ENCODE data around the gene NELFCD. TPM values are rescaled to one million over a fixed set of nuclear protein-coding genes. Genes with fewer than 3 reads are reported as not detected.

Gene NELFCD
- total RNA-seq, 1 experiment from 2014 or later: 174 TPM

DNA sequence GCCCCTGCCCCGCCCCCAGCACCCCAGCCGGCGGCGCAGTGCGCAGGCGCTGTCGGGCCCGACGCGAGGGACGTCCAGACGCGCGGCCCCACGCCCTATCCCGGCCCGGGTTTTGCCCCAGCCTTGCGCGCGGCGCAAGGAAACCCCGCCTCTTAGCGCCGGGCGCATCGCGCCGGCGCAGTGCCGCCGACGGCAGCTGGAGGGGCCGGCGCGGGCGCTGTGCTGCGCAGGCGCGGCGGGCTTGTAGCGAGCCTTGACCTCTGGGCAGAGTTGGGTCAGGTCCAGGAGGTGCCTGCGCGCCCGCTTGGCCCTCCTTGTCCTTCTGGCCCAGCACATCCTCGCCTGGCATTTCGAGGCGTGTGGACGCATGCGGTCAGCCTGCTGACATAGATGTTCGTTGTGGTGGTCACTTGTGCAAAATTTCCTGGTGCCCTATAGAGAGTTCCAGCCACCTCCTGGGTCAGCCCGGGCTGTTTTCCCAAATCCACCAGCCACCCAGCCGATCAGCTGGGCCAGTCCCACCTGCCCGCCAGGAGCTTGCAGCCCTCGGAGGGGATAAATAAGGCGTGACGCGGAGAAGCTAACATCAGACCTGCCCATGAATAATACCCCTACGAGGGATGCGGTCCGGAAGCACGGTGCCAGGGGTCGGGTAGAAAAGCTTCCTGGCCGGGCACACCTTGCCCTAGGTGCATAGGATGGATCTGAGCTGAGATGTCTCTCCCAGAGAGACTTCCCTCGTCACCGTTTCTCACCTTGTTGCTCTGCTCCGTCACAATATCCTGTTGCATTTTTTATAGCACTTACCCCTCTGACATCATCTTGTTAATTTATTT lies 62.0 kb downstream of the NELFCD start:
- peak overlapping the region; percentile 79 for H3K27ac ChIP-seq (ENCODE audit: low read depth, low read length, poor library complexity, severe bottlenecking)
- POLR2A ChIA-PET (ENCODE audit: low non-redundant PET): no interaction called here

DNA sequence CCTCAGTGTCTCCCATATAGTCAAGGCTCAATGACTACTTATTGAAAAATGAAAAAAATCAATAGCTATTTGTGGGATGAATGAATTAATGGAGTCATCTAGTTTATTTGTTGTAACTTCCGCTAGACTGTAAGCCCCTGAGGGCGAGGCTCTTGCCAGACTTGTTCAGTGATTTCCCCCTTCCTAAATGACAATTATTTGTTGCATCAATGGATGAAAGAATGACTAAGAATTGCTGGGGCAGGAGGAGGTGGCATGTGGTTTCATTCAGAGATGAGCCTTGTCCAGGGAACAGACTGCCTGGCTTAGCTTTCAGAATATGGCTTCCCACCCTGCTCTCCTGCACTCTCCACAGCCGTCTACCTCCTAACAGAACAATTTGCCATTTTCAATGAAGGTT lies 62.6 kb downstream of the NELFCD start:
- no peak for DNase-seq (ENCODE audit: low spot score)
- POLR2A ChIA-PET (ENCODE audit: low non-redundant PET): no interaction called here
- no peak overlapping the region for H3K27ac ChIP-seq (ENCODE audit: low read depth, low read length, poor library complexity, severe bottlenecking)

More for the DNA sequence above, 62.0 kb downstream of the NELFCD start:
- Histone ChIP-seq H3K27me3 (replicated peaks; ENCODE audit: insufficient read depth, low read depth, low read length, poor library complexity) (no peaks in the 10 kb centered on the region), H3K9me3 (ENCODE audit: low read depth, low read length, poor library complexity, severe bottlenecking) (no peaks in the 10 kb centered on the region), H3K36me3 (ENCODE audit: insufficient read depth, low read length, poor library complexity, severe bottlenecking) (peaks cover 5% of the 10 kb centered on the region), H3K4me3 (ENCODE audit: low read depth, low read length, poor library complexity, severe bottlenecking) (peak overlapping the region; percentile 80), H3K4me1 (ENCODE audit: insufficient read depth, low read length, poor library complexity, severe bottlenecking) (peaks cover 4% of the 10 kb centered on the region)
- peak; percentile 94 for DNase-seq (ENCODE audit: low spot score)
- no TSS peak for BruUV-seq (replicated peaks)
- no peak for TF ChIP-seq EZH2 (IDR thresholded peaks at IDR 0.05; ENCODE audit: borderline replicate concordance, low read depth, low read length, poor library complexity, severe bottlenecking)
- TF ChIP-seq, protein P1, sequence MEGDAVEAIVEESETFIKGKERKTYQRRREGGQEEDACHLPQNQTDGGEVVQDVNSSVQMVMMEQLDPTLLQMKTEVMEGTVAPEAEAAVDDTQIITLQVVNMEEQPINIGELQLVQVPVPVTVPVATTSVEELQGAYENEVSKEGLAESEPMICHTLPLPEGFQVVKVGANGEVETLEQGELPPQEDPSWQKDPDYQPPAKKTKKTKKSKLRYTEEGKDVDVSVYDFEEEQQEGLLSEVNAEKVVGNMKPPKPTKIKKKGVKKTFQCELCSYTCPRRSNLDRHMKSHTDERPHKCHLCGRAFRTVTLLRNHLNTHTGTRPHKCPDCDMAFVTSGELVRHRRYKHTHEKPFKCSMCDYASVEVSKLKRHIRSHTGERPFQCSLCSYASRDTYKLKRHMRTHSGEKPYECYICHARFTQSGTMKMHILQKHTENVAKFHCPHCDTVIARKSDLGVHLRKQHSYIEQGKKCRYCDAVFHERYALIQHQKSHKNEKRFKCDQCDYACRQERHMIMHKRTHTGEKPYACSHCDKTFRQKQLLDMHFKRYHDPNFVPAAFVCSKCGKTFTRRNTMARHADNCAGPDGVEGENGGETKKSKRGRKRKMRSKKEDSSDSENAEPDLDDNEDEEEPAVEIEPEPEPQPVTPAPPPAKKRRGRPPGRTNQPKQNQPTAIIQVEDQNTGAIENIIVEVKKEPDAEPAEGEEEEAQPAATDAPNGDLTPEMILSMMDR (conservative IDR thresholded peaks at IDR 0.05; ENCODE audit: low read depth, low read length): no peak
- CTCF ChIA-PET: no interaction called here
- intact Hi-C loops (cut with micrococcal nuclease; ENCODE audit: unreplicated experiment): no loop called here

DNA sequence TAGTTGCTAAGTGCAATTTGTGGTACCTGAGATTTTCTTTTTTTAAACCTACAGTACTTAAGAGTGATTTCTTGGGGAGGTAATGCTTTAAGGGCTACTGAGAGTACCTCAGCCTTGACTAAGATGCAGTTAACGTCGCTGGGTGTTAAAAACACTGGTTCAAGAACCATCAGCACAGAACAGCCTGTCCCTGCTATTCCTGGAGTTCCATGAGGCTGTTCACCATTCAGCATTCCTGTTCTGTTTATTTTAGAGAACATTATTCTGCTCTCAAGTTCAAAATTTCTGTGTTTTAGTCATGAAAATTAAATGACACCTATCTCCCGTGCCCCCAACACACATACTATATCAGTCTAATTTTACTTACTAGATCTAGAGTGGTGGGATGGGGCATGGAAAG lies 63.2 kb downstream of the NELFCD start:
- CTCF ChIA-PET: no interaction called here
- H3K4me1 ChIP-seq (ENCODE audit: insufficient read depth, low read length, poor library complexity, severe bottlenecking): peaks cover 4% of the 10 kb centered on the region
- no peaks in the 10 kb centered on the region for H3K9me3 ChIP-seq (ENCODE audit: low read depth, low read length, poor library complexity, severe bottlenecking)
- DNase-seq (ENCODE audit: low spot score): no peak
- intact Hi-C loops (cut with micrococcal nuclease; ENCODE audit: unreplicated experiment): no loop called here
- no peak overlapping the region for H3K4me3 ChIP-seq (ENCODE audit: low read depth, low read length, poor library complexity, severe bottlenecking)
- no peaks in the 10 kb centered on the region for H3K36me3 ChIP-seq (ENCODE audit: insufficient read depth, low read length, poor library complexity, severe bottlenecking)
- TF ChIP-seq, protein P1 (conservative IDR thresholded peaks at IDR 0.05; ENCODE audit: low read depth, low read length): no peak
- TF ChIP-seq EZH2 (IDR thresholded peaks at IDR 0.05; ENCODE audit: borderline replicate concordance, low read depth, low read length, poor library complexity, severe bottlenecking): no peak
- H3K27ac ChIP-seq (ENCODE audit: low read depth, low read length, poor library complexity, severe bottlenecking): no peak overlapping the region
- BruUV-seq (replicated peaks): no TSS peak
- POLR2A ChIA-PET (ENCODE audit: low non-redundant PET): no interaction called here
- H3K27me3 ChIP-seq (replicated peaks; ENCODE audit: insufficient read depth, low read depth, low read length, poor library complexity): no peaks in the 10 kb centered on the region

More for the DNA sequence above, 62.6 kb downstream of the NELFCD start:
- intact Hi-C loops (cut with micrococcal nuclease; ENCODE audit: unreplicated experiment): no loop called here
- no peak for TF ChIP-seq EZH2 (IDR thresholded peaks at IDR 0.05; ENCODE audit: borderline replicate concordance, low read depth, low read length, poor library complexity, severe bottlenecking)
- TF ChIP-seq, protein P1 (conservative IDR thresholded peaks at IDR 0.05; ENCODE audit: low read depth, low read length): no peak
- no TSS peak for BruUV-seq (replicated peaks)
- Histone ChIP-seq H3K4me3 (ENCODE audit: low read depth, low read length, poor library complexity, severe bottlenecking) (no peak overlapping the region), H3K36me3 (ENCODE audit: insufficient read depth, low read length, poor library complexity, severe bottlenecking) (no peaks in the 10 kb centered on the region), H3K4me1 (ENCODE audit: insufficient read depth, low read length, poor library complexity, severe bottlenecking) (peaks cover 4% of the 10 kb centered on the region), H3K27me3 (replicated peaks; ENCODE audit: insufficient read depth, low read depth, low read length, poor library complexity) (no peaks in the 10 kb centered on the region), H3K9me3 (ENCODE audit: low read depth, low read length, poor library complexity, severe bottlenecking) (no peaks in the 10 kb centered on the region)
- CTCF ChIA-PET: no interaction called here

Other genes starting within 250 kb of the NELFCD start
- gene GNAS-AS1, start 130.4 kb upstream of the NELFCD start, total RNA-seq (2021): 6.7 and 7.1 TPM in 2 replicates
- 1,108 and 1,144 TPM in 2 replicates for gene GNAS, start 128.5 kb upstream of the NELFCD start, total RNA-seq (2021)
- 1.2 and 1.4 TPM in 2 replicates for gene CTSZ, start 26.0 kb downstream of the NELFCD start, total RNA-seq (2021)
- not detected in 2 replicates for gene TUBB1, start 38.2 kb downstream of the NELFCD start, total RNA-seq (2021)
- 73.7 and 76.8 TPM in 2 replicates for gene ATP5F1E, start 51.1 kb downstream of the NELFCD start, total RNA-seq (2021)
- 81.9 and 83.4 TPM in 2 replicates for gene PRELID3B, start 61.5 kb downstream of the NELFCD start, total RNA-seq (2021)
- gene ZNF831, start 182.6 kb downstream of the NELFCD start, total RNA-seq (2021): not detected in 2 replicates